Natural killer cell (primary cell): Measurements from ENCODE around the gene SYNGR1. TPM values are rescaled to one million over a fixed set of nuclear protein-coding genes. Genes with fewer than 3 reads are reported as not detected.

Experiments used
- ATAC-seq, 3 donors: fragments of 150-1000 bp in 2 of 3; fragments of 200-7000 bp in 1 of 3; cut with Tn5 transposase; 1 replicate in 1 of 3; 2 replicates in 2 of 3; pipeline ENCODE4 v1.10.0; 2021; ENCODE audit warnings: mild to moderate bottlenecking in 2 of 3, moderate library complexity in 2 of 3
- DNase-seq, 2 donors: peaks; one replicate each; pipeline versions ENCODE4 v3.0.0 to v3.0.0-alpha.2; 2013 to 2021; ENCODE audit warnings: mixed read lengths in 1 of 2
- H3K27ac ChIP-seq: one replicate; pipeline ENCODE4 v1.5.1; 2013; ENCODE audit warnings: mild to moderate bottlenecking, low read length
- H3K27me3 ChIP-seq: one replicate; pipeline ENCODE4 v1.6.1; 2013; ENCODE audit warnings: low read length; ENCODE audit not compliant: control insufficient read depth, insufficient read depth
- H3K36me3 ChIP-seq: one replicate; pipeline ENCODE4 v1.6.1; 2013; ENCODE audit warnings: low read length; ENCODE audit not compliant: control insufficient read depth, insufficient read depth
- H3K4me1 ChIP-seq: one replicate; pipeline ENCODE4 v1.6.1; 2013; ENCODE audit warnings: low read length; ENCODE audit not compliant: control insufficient read depth, insufficient read depth
- H3K4me3 ChIP-seq: one replicate; pipeline ENCODE4 v1.5.1; 2013; ENCODE audit warnings: low read length
- H3K9me3 ChIP-seq: one replicate; pipeline ENCODE4 v1.6.1; 2013; ENCODE audit warnings: low read length; ENCODE audit not compliant: control insufficient read depth, insufficient read depth
- H3K27ac Mint-ChIP-seq, 2 donors: one replicate each; pipeline ENCODE4 v1.8.0; 2022; ENCODE audit warnings: mild to moderate bottlenecking in 2 of 2, mixed read lengths in 2 of 2, moderate library complexity in 1 of 2
- H3K27me3 Mint-ChIP-seq, 2 donors: one replicate each; pipeline ENCODE4 v1.8.0; 2022; ENCODE audit warnings: low read depth in 2 of 2, mixed read lengths in 2 of 2
- H3K36me3 Mint-ChIP-seq: one replicate; pipeline ENCODE4 v1.8.0; 2022; ENCODE audit warnings: mixed read lengths
- H3K4me1 Mint-ChIP-seq, 2 donors: one replicate each; pipeline ENCODE4 v1.8.0; 2022; ENCODE audit warnings: mixed read lengths in 2 of 2
- H3K4me3 Mint-ChIP-seq: one replicate; pipeline ENCODE4 v1.8.0; 2022; ENCODE audit warnings: mild to moderate bottlenecking, moderate library complexity, mixed read lengths
- H3K9me3 Mint-ChIP-seq, 2 donors: one replicate each; pipeline ENCODE4 v1.8.0; 2022; ENCODE audit warnings: mixed read lengths in 2 of 2
- CTCF ChIP-seq: fragments of 200-600 bp; IDR thresholded peaks from one replicate; pipeline ENCODE4 v1.8.0; 2022; ENCODE audit warnings: antibody characterized with exemption
- WGBS: methylation state at CpG from one replicate; pipeline ENCODE4 v1.1.7; 2013; ENCODE audit warnings: missing lambda C conversion rate; ENCODE audit not compliant: insufficient coverage; 5-methylcytosine and 5-hydroxymethylcytosine counted together
- intact Hi-C: fragments of 100-400 bp; cut with micrococcal nuclease; formaldehyde crosslinking; loops from one replicate; pipeline ENCODE4 v1.14.2; 2022
- total RNA-seq, 4 donors: library from RNA; stranded (reverse); fragments of 120-200 nt in 1 of 4; gene quantifications; one replicate each; pipeline versions ENCODE4 v1.2.3 to v1.2.4, GENCODE V29; 2013 to 2022

The SYNGR1 gene
- total RNA-seq, 3 donors from 2014 or later (not counting 1 experiment from before 2014, with no cell fraction given), result 30.3 to 35.7 (median 31.3) TPM

- H3K27ac Mint-ChIP-seq, result no peak overlapping the region
- ATAC-seq (no peak), DNase-seq (no peak)
- Histone ChIP-seq H3K4me3 (no peak overlapping the region), H3K27ac (no peak overlapping the region), H3K36me3 (no peaks in the 10 kb centered on the region), H3K4me1 (peaks cover 19% of the 10 kb centered on the region), H3K27me3 (no peaks in the 10 kb centered on the region), H3K9me3 (no peaks in the 10 kb centered on the region)
- TF ChIP-seq CTCF, result no peak
- no peak overlapping the region for H3K4me3 Mint-ChIP-seq
- no peaks in the 10 kb centered on the region for H3K27me3 Mint-ChIP-seq
- no peaks in the 10 kb centered on the region for H3K9me3 Mint-ChIP-seq
- 95% methylated on average over 11 of the region's 11 CpGs for WGBS
- intact Hi-C loops, result loop anchor here (10.0 kb wide), 1 partner anchor 109 kb away; the partner anchor contains the start of gene MIEF1
- peaks cover 3 to 10% of the 10 kb centered on the region in 2 donors for H3K4me1 Mint-ChIP-seq
- no peaks in the 10 kb centered on the region for H3K36me3 Mint-ChIP-seq
These were observed 46.4 kb downstream of the SYNGR1 start for GRCh38 chr22:39395936-39396796.

- H3K36me3 Mint-ChIP-seq, result no peaks in the 10 kb centered on the region
- no peaks in the 10 kb centered on the region for H3K27me3 ChIP-seq
- H3K9me3 ChIP-seq, result no peaks in the 10 kb centered on the region
- no peak overlapping the region for H3K27ac ChIP-seq
- peaks cover 9 to 15% of the 10 kb centered on the region in 2 donors for H3K4me1 Mint-ChIP-seq
- ATAC-seq (no peak), DNase-seq (no peak)
- no peak for TF ChIP-seq CTCF
- H3K36me3 ChIP-seq, result no peaks in the 10 kb centered on the region
- H3K4me3 Mint-ChIP-seq, result peak overlapping the region; percentile 5
- no peak overlapping the region for H3K27ac Mint-ChIP-seq
- H3K4me3 ChIP-seq, result no peak overlapping the region
- H3K4me1 ChIP-seq, result peaks cover 19% of the 10 kb centered on the region
- WGBS, result 90% methylated on average over 3 of the region's 3 CpGs
- H3K27me3 Mint-ChIP-seq, result no peaks in the 10 kb centered on the region
- intact Hi-C loops, result loop anchor here (10.0 kb wide), 1 partner anchor 108 kb away; the partner anchor contains the start of gene MIEF1
- H3K9me3 Mint-ChIP-seq, result no peaks in the 10 kb centered on the region
These were observed 47.0 kb downstream of the SYNGR1 start for GRCh38 chr22:39396797-39397195.

- no peak for TF ChIP-seq CTCF
- 98% methylated on average over 4 of the region's 4 CpGs for WGBS
- H3K27ac Mint-ChIP-seq, result no peak overlapping the region
- Histone ChIP-seq H3K27ac (no peak overlapping the region), H3K9me3 (no peaks in the 10 kb centered on the region), H3K4me3 (no peak overlapping the region), H3K36me3 (peaks cover 4% of the 10 kb centered on the region), H3K4me1 (peaks cover 19% of the 10 kb centered on the region), H3K27me3 (no peaks in the 10 kb centered on the region)
- intact Hi-C loops, result no loop called here
- no peaks in the 10 kb centered on the region for H3K27me3 Mint-ChIP-seq
- H3K4me1 Mint-ChIP-seq, result peaks cover 21 to 27% of the 10 kb centered on the region in 2 donors
- no peaks in the 10 kb centered on the region for H3K9me3 Mint-ChIP-seq
- DNase-seq, result no peak
- no peaks in the 10 kb centered on the region for H3K36me3 Mint-ChIP-seq
- peak overlapping the region; percentile 51 for H3K4me3 Mint-ChIP-seq
- ATAC-seq, result no peak
These were observed 51.5 kb downstream of the SYNGR1 start for GRCh38 chr22:39401301-39401631.
